Prostate gland (tissue), 2 donors: Measurements from ENCODE around the gene PER1. TPM values are rescaled to one million over a fixed set of nuclear protein-coding genes. Genes with fewer than 3 reads are reported as not detected.

Experiments used
- DNase-seq: peaks from one replicate; pipeline ENCODE4 v3.0.0-alpha.2; 2019; ENCODE audit warnings: low spot score
- H3K27ac ChIP-seq, 2 donors: fragments of 200-600 bp; sonication (generic); 2 replicates each; pipeline ENCODE4 v1.5.1; 2017 to 2019
- H3K27me3 ChIP-seq: fragments of 200-600 bp; sonication (generic); replicated peaks from 2 replicates; pipeline ENCODE4 v1.5.1; 2019; ENCODE audit not compliant: insufficient read depth
- H3K36me3 ChIP-seq, 2 donors: fragments of 200-600 bp; sonication (generic); 1 replicate in 1 of 2; 2 replicates in 1 of 2; pipeline versions ENCODE4 v1.5.1 to v1.8.1; 2017 to 2019
- H3K4me1 ChIP-seq: fragments of 200-600 bp; sonication (generic); replicated peaks from 2 replicates; pipeline ENCODE4 v1.5.1; 2019
- H3K4me3 ChIP-seq, 2 donors: fragments of 200-600 bp; sonication (generic); 2 replicates each; pipeline ENCODE4 v1.5.1; 2017 to 2019
- H3K9me3 ChIP-seq: fragments of 200-600 bp; sonication (generic); 2 replicates; pipeline ENCODE4 v1.5.1; 2017
- POLR2A ChIP-seq: fragments of 450-650 bp; IDR thresholded peaks from one replicate; pipeline ENCODE4 v1.6.1; 2016; ENCODE audit warnings: antibody characterized with exemption, mild to moderate bottlenecking
- POLR2AphosphoS5 ChIP-seq: sonication (generic); formaldehyde crosslinking; IDR thresholded peaks from one replicate; pipeline ENCODE4 v1.6.1; 2017; ENCODE audit warnings: antibody characterized with exemption
- WGBS: methylation state at CpG from one replicate; pipeline ENCODE4 v1.1.5; 2018; 5-methylcytosine and 5-hydroxymethylcytosine counted together
- intact Hi-C: fragments of 100-400 bp; cut with DNase I; formaldehyde crosslinking; loops from one replicate; pipeline ENCODE4 v1.14.2; 2022
- total RNA-seq, 2 donors: library from RNA; depleted of rRNA; stranded (reverse); fragments of >200 nt; gene quantifications; one replicate each; pipeline ENCODE4 v1.1.0, GENCODE V29; 2016
- TF ChIP-seq, protein P1 (sequence below), 4 experiments: fragments of 200-600 bp in 2 of 4; fragments of 450-650 bp in 2 of 4; sonication (generic) in 2 of 4; IDR thresholded peaks; 1 replicate in 3 of 4; 2 replicates in 1 of 4; pipeline ENCODE4 v1.5.1; 2016 to 2019; ENCODE audit warnings: antibody characterized with exemption in 4 of 4, mild to moderate bottlenecking in 2 of 4, moderate library complexity in 2 of 4

PER1 gene
- total RNA-seq, 2 donors from 2014 or later, result 119 to 142 TPM

GRCh38 chr17:8140065-8141029 is 11.9 kb downstream of the PER1 start:
- H3K9me3 ChIP-seq, result no peaks in the 10 kb centered on the region
- TF ChIP-seq POLR2AphosphoS5, result no peak
- no peak for TF ChIP-seq POLR2A
- TF ChIP-seq, protein P1, sequence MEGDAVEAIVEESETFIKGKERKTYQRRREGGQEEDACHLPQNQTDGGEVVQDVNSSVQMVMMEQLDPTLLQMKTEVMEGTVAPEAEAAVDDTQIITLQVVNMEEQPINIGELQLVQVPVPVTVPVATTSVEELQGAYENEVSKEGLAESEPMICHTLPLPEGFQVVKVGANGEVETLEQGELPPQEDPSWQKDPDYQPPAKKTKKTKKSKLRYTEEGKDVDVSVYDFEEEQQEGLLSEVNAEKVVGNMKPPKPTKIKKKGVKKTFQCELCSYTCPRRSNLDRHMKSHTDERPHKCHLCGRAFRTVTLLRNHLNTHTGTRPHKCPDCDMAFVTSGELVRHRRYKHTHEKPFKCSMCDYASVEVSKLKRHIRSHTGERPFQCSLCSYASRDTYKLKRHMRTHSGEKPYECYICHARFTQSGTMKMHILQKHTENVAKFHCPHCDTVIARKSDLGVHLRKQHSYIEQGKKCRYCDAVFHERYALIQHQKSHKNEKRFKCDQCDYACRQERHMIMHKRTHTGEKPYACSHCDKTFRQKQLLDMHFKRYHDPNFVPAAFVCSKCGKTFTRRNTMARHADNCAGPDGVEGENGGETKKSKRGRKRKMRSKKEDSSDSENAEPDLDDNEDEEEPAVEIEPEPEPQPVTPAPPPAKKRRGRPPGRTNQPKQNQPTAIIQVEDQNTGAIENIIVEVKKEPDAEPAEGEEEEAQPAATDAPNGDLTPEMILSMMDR (IDR thresholded peaks at IDR 0.05), result no peak
- H3K4me1 ChIP-seq, result no peaks in the 10 kb centered on the region
- peak overlapping the region; percentile 92 to 94 for H3K27ac ChIP-seq
- intact Hi-C loops, result no loop called here
- WGBS, result 82% methylated on average over 18 of the region's 18 CpGs
- H3K27me3 ChIP-seq, result no peaks in the 10 kb centered on the region
- no peak for DNase-seq
- H3K36me3 ChIP-seq, result peaks cover 35 to 50% of the 10 kb centered on the region in 2 donors
- no peak overlapping the region for H3K4me3 ChIP-seq

DNA sequence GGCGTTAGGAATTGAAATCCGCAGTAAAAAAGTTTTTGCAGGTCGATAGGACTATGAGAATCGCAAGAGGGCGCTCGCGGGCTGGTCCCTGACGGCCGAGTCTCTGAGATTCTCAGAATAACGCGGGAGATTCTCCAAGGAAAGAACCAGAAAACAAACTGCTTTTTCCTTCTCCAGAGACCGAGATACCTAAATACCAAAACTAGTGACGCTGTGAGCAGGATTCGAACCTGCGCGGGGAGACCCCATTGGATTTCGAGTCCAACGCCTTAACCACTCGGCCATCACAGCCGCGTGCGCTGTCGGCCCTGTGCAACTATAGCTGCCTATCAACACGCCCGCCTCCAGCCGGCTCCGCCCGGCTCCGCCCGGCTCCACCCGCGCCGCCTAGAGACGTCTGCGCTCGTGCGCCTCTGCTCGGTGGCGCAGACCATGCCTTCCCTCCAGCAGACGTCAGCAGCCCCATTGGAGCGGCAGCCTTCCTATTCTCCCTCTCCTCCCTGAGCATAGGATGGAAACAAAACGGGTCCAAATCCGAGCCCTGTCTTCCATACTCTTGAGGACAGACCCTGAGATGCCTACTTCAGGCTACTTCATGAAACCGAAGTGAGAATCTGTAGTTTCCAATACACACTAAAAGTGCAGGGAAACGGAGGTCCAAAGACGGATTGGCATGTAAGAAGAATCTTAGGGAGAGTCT is 13.4 kb downstream of the PER1 start:
- H3K36me3 ChIP-seq, result peaks cover 21 to 34% of the 10 kb centered on the region in 2 donors
- H3K4me1 ChIP-seq, result no peaks in the 10 kb centered on the region
- under 1% methylated on average over 39 of the region's 46 CpGs for WGBS
- intact Hi-C loops, result no loop called here
- peak overlapping the region in 1 of 2 donors; percentile 8 for H3K4me3 ChIP-seq
- peak; percentile 93 for DNase-seq
- H3K27me3 ChIP-seq, result no peaks in the 10 kb centered on the region
- no peaks in the 10 kb centered on the region for H3K9me3 ChIP-seq
- peak overlapping the region; percentile 92 to 94 for H3K27ac ChIP-seq
- TF ChIP-seq POLR2A, result peak; percentile 69
- TF ChIP-seq, protein P1 (IDR thresholded peaks at IDR 0.05), result peak; percentile 61 to 96 (median 92)
- TF ChIP-seq POLR2AphosphoS5, result peak; percentile 96

GRCh38 chr17:8138374-8138671 is 13.9 kb downstream of the PER1 start:
- Histone ChIP-seq H3K27me3 (no peaks in the 10 kb centered on the region), H3K4me1 (no peaks in the 10 kb centered on the region), H3K9me3 (no peaks in the 10 kb centered on the region), H3K27ac (peak overlapping the region; percentile 92 to 94), H3K4me3 (peak overlapping the region in 1 of 2 donors; percentile 8), H3K36me3 (peaks cover 18 to 29% of the 10 kb centered on the region in 2 donors)
- intact Hi-C loops, result no loop called here
- under 1% methylated on average over 7 of the region's 7 CpGs for WGBS
- TF ChIP-seq, protein P1 (IDR thresholded peaks at IDR 0.05), result no peak
- TF ChIP-seq POLR2A, result no peak
- no peak for TF ChIP-seq POLR2AphosphoS5
- DNase-seq, result no peak

GRCh38 chr17:8137645-8138373 is 14.4 kb downstream of the PER1 start:
- Histone ChIP-seq H3K27me3 (no peaks in the 10 kb centered on the region), H3K4me1 (no peaks in the 10 kb centered on the region), H3K4me3 (no peak overlapping the region), H3K9me3 (no peaks in the 10 kb centered on the region), H3K27ac (peak overlapping the region; percentile 92 to 94), H3K36me3 (peaks cover 13 to 24% of the 10 kb centered on the region in 2 donors)
- DNase-seq, result no peak
- intact Hi-C loops, result no loop called here
- 25% methylated on average over 21 of the region's 21 CpGs for WGBS
- TF ChIP-seq POLR2AphosphoS5 (no peak), POLR2A (no peak)
- TF ChIP-seq, protein P1 (IDR thresholded peaks at IDR 0.05), result no peak
